IPS-11a (cell line): ENCODE measurements around the gene TGFBR2.

Experiments used
- H3K4me3 ChIP-seq: one replicate; pipeline ENCODE4 v1.5.1; 2013; ENCODE audit warnings: low read depth, low read length, control low read depth

TGFBR2 gene

GRCh38 chr3:30688776-30689641, 82.6 kb downstream of the TGFBR2 start:
- no peak overlapping the region for H3K4me3 ChIP-seq

GRCh38 chr3:30690199-30690598, 83.8 kb downstream of the TGFBR2 start:
- no peak overlapping the region for H3K4me3 ChIP-seq

- no peak overlapping the region for H3K4me3 ChIP-seq
Observed at GRCh38 chr3:30691249-30691880, 85.0 kb downstream of the TGFBR2 start.

DNA sequence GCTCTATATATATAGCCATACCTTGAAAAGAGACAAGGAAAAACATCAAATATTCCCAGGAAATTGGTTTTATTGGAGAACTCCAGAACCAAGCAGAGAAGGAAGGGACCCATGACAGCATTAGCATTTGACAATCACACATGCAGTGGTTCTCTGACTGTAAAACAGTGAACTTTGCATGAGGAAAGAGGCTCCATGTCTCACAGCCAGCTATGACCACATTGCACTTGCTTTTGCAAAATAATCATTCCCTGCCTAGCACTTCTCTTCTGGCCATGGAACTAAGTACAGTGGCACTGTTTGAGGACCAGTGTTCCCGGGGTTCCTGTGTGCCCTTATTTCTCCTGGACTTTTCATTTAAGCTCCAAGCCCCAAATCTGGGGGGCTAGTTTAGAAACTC, 85.5 kb downstream of the TGFBR2 start:
- H3K4me3 ChIP-seq: no peak overlapping the region

- H3K4me3 ChIP-seq: no peak overlapping the region
Observed at GRCh38 chr3:30692498-30693130, 86.2 kb downstream of the TGFBR2 start.

DNA sequence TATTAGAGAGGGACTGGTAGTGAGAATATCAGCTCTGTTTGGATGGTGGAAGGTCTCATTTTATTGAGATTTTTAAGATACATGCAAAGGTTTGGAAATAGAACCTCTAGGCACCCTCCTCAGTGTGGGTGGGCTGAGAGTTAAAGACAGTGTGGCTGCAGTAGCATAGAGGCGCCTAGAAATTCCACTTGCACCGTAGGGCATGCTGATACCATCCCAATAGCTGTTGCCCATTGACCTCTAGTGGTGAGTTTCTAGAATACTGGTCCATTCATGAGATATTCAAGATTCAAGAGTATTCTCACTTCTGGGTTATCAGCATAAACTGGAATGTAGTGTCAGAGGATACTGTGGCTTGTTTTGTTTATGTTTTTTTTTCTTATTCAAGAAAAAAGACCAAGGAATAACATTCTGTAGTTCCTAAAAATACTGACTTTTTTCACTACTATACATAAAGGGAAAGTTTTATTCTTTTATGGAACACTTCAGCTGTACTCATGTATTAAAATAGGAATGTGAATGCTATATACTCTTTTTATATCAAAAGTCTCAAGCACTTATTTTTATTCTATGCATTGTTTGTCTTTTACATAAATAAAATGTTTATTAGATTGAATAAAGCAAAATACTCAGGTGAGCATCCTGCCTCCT, 87.2 kb downstream of the TGFBR2 start:
- no peak overlapping the region for H3K4me3 ChIP-seq

DNA sequence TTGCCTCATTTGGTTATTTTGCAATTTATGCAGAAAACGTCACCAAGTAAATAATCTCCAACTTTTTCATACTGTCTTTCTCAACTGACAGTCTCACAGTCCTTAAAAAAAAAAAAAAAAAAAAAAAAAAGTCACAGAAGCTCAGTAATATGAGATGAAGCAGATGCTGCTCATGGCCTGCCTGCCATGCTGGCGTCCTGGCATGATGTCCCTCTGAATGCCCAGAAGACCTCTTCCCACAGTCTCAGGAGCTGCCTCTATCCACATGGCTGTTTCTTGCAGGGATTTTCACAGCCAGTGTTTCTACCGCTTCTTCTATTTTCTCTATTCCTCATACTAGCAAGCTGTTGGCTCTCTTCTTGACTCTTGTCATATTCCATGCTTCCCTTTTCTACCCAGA, 87.7 kb downstream of the TGFBR2 start:
- no peak overlapping the region for H3K4me3 ChIP-seq

GRCh38 chr3:30694668-30695067, 88.3 kb downstream of the TGFBR2 start:
- H3K4me3 ChIP-seq: no peak overlapping the region

DNA sequence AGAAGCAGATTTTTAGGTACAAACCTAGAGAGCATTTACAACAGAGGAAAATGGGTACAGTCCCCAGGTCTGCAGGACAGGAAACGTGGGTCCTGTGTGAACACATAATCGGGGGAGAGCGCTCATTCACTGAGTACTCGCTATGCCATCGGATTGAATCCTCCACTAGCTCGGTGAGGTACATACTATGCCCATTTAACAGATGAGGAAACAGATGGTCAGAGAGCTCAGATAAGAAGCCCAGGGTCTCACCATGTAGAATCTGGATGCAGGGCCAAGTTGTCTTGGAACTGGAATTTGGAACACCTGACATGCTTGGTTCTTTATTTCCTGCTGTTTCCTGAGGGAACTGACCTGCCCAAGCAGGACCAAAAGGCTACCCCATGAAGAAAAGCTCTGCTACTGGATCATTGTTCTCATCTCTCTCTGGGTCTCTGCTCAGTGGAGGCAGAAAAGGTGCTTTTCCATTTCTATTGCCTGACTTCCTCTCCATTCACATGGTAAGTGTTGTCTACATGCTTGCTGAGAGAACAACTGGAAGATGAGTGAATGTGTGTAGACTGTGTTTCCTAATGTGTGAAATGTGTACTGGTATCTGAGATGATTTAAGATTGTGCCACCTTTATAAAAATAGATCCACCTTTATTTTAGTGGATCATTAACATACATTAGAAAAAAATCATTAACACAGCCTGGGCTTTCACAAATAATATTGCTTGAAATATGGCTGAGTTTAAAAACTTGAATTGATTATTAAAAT, 89.1 kb downstream of the TGFBR2 start:
- no peak overlapping the region for H3K4me3 ChIP-seq

DNA sequence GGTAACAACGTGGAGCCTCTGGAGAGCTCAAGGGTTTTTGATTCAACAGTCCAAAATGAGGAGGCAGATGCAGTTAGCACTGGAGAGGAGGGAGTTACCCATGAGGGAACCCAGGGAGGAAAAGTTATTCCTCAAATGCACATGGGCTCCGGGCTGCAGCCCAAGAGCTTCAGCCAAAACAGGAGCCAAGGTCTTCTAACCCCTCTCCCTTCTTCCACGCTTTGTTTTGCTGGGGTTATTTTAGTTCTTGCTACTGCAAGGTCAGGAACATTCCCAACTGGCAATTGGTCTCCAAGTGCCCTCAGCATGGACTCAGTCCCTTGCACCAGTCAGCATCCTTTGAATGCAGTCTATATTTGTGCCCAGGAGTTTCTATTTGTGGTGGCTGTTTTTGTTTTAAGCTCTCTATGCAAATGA, 90.0 kb downstream of the TGFBR2 start:
- no peak overlapping the region for H3K4me3 ChIP-seq

GRCh38 chr3:30696896-30697295, 90.5 kb downstream of the TGFBR2 start:
- H3K4me3 ChIP-seq: no peak overlapping the region

DNA sequence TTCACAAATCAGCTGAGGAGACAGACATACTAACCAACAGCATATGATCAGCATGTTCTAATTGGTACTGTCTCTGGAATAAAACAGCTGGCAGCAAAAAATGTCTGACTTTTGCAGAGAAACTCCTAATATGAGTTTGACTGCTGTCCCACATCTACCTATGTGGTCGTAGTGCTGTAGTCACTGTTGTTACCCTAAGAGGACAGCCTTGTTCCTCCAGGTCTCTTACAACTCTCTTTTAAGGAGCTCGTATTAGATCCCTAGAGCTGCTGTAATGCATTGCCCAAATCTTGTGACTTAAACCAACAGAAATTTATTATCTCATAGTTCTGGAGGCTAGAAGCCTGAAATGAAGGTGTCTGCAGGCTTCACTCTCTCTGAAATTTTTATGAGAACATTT, 92.1 kb downstream of the TGFBR2 start:
- no peak overlapping the region for H3K4me3 ChIP-seq

- H3K4me3 ChIP-seq: no peak overlapping the region
Observed at GRCh38 chr3:30699927-30700326, 93.5 kb downstream of the TGFBR2 start.

DNA sequence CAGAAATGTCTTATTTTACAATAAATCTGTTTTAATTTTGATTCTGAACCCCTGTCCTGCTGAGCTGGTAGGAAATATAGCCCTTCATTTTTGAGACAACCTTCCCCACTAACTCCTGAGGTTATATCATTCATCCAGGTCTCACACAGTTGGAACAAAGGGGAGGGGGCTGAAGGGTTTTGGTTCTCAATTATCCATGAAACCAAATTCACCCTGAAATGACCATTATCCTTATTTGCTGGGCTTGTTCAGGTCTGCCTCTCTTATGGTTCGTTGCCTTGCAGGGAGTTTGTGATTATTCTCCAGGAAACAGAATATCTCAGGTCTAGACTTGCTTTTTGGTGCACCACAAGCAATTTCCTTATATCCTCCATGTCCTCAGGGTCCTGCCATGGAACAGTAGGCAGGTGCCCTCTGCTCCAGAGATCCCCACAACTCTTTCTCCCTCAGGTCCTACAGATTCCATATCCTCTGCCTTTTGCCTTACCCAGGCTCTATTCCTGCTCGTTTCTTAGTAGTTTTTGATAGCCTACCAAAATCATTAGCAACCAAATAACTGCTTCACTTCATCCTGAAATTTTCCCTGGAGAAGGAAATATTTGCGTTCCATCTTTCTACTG, 94.4 kb downstream of the TGFBR2 start:
- no peak overlapping the region for H3K4me3 ChIP-seq

DNA sequence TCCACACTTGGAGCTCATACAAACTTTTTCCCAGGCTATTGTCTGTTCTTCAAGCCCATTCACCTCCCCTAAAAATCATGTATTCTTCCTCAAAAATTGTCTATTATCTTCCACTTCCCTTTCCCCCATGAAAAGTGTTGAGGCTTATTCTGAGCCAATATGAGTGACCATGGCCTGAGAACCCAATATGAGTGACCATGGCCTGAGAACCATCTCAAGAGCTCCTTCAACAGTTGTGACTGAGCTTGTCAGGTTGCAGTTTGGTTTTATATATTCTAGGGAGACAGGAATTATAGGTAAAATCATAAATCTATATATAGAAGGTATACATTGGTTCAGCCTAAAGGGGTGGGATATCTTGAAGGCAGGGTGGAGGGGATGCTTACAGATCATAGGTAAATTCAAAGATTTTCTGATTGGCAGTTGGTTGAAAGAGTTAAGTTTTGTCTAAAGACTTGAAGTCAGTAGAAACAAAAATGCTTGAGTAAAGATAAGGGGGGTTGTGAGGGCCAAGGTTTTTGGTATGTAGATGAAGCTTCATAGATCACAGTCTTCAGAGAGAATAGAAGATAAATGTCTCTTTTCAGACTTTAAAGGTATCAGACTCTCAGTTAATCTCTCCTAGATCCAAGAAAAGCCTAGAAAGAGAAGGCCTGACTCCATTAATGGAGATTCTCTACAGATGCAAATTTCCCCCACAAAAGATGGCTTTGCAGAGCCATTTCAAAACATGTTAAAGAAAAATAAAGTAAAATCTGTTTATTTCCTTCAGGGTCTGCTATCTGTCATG, 95.8 kb downstream of the TGFBR2 start:
- no peak overlapping the region for H3K4me3 ChIP-seq

DNA sequence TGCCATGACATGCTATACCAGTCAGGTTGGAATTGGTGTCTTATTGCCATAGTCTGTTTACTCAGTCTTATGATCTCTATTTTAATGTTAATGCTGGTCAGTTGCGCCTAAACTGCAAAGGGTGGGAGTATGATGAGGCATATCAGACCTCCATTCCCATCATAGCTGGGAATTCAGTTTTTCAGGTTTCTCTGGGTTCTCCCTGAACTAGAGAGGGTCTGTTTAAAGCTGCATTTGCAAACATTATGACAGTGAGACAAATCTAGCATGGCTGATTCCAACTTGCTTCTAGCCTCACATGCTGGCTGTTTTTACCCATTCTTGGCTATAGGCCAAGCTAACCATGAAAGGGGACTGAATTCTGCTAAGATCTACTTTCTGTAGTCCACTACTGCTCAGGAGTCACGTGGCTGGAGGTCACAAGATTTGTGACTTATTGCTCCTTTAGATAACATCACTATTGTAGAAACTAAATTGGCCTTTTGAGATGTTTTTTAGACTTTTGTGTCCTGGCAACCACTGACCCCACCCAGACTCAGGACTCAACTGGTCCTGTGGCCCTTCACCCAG, 96.5 kb downstream of the TGFBR2 start:
- no peak overlapping the region for H3K4me3 ChIP-seq

- no peak overlapping the region for H3K4me3 ChIP-seq
Observed at GRCh38 chr3:30704931-30705890, 98.8 kb downstream of the TGFBR2 start.

DNA sequence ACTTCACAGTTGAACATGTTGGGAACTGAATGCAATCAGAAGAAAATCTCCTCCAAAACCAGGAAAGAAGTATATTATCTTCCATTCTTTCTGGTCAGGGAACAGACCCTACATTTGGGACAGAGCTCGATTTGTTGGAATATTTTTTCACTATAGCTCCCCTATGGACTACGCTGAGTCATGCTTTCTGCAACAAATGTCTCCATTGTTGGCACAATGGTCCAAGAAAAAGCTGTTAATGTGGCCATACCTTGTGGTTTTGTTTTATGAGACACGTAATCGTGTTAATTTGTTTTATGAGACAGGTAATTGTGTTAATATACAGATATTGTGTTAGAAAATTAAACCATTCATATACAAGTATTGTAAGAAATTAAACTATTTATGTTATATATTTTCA, 101.4 kb downstream of the TGFBR2 start:
- H3K4me3 ChIP-seq: no peak overlapping the region
